CD14-positive monocyte (primary cell): Measurements from ENCODE around the gene BFSP2. TPM values are rescaled to one million over a fixed set of nuclear protein-coding genes. Genes with fewer than 3 reads are reported as not detected.

ENCODE experiments used
- DNase-seq, 3 donors: peaks; one replicate each; pipeline ENCODE4 v3.0.0-alpha.2; 2011 to 2022
- H2AFZ ChIP-seq: 2 replicates; pipeline ENCODE4 v1.6.0; 2012; ENCODE audit warnings: mild to moderate bottlenecking, low read depth, low read length, inconsistent platforms; ENCODE audit not compliant: insufficient read depth, poor library complexity, severe bottlenecking
- H3K27ac ChIP-seq, 2 donors: 1 replicate in 1 of 2; 2 replicates in 1 of 2; pipeline ENCODE4 v1.5.1; 2012 to 2013; ENCODE audit warnings: low read length in 2 of 2, control low read depth in 1 of 2, inconsistent platforms in 1 of 2, low read depth in 1 of 2, mild to moderate bottlenecking in 1 of 2
- H3K27me3 ChIP-seq, 2 donors: one replicate each; pipeline versions ENCODE4 v1.6.0 to v1.6.1; 2011 to 2013; ENCODE audit warnings: low read length in 2 of 2; ENCODE audit not compliant: control insufficient read depth in 2 of 2, insufficient read depth in 2 of 2
- H3K36me3 ChIP-seq, 2 donors: replicated peaks in 1 of 2; 1 replicate in 1 of 2; 2 replicates in 1 of 2; pipeline versions ENCODE4 v1.5.1 to v1.6.1; 2012 to 2013; ENCODE audit warnings: low read length in 2 of 2, control low read depth in 1 of 2, inconsistent platforms in 1 of 2, mild to moderate bottlenecking in 1 of 2; ENCODE audit not compliant: insufficient read depth in 2 of 2, control insufficient read depth in 1 of 2
- H3K4me1 ChIP-seq, 2 donors: 1 replicate in 1 of 2; 2 replicates in 1 of 2; pipeline versions ENCODE4 v1.5.1 to v1.6.1; 2012 to 2013; ENCODE audit warnings: low read length in 2 of 2, control low read depth in 1 of 2, inconsistent platforms in 1 of 2, mild to moderate bottlenecking in 1 of 2, moderate library complexity in 1 of 2; ENCODE audit not compliant: insufficient read depth in 2 of 2, control insufficient read depth in 1 of 2
- H3K4me2 ChIP-seq: replicated peaks from 2 replicates; pipeline ENCODE3; 2012; ENCODE audit warnings: low read length, moderate library complexity, mild to moderate bottlenecking; ENCODE audit not compliant: poor library complexity, severe bottlenecking; ENCODE audit errors: extremely low read depth
- H3K4me3 ChIP-seq, 3 experiments: fragments of 200-600 bp in 1 of 3; sonication (generic) in 1 of 3; replicated peaks in 1 of 3; 1 replicate in 2 of 3; 2 replicates in 1 of 3; pipeline ENCODE4 v1.5.1; 2011 to 2013; ENCODE audit warnings: low read length in 3 of 3, mild to moderate bottlenecking in 3 of 3, control low read depth in 2 of 3, low read depth in 2 of 3, inconsistent platforms in 1 of 3, moderate library complexity in 1 of 3
- H3K79me2 ChIP-seq: 2 replicates; pipeline ENCODE4 v1.6.0; 2012; ENCODE audit warnings: mild to moderate bottlenecking, control low read depth, inconsistent platforms, low read length, moderate library complexity; ENCODE audit not compliant: insufficient read depth
- H3K9ac ChIP-seq: 2 replicates; pipeline ENCODE4 v1.6.0; 2017; ENCODE audit warnings: low read length, mild to moderate bottlenecking; ENCODE audit not compliant: insufficient read depth, poor library complexity, severe bottlenecking
- H3K9me3 ChIP-seq, 2 donors: replicated peaks in 1 of 2; 1 replicate in 1 of 2; 2 replicates in 1 of 2; pipeline versions ENCODE4 v1.5.1 to v1.6.1; 2012 to 2013; ENCODE audit warnings: low read length in 2 of 2, control low read depth in 1 of 2; ENCODE audit not compliant: control insufficient read depth in 1 of 2, insufficient read depth in 1 of 2
- H4K20me1 ChIP-seq: 2 replicates; pipeline ENCODE4 v1.6.0; 2012; ENCODE audit warnings: mild to moderate bottlenecking, low read length, control low read depth, moderate library complexity; ENCODE audit not compliant: insufficient read depth
- H3K27ac Mint-ChIP-seq, 7 donors: one replicate each; pipeline ENCODE4 v1.8.0; 2020; ENCODE audit warnings: mild to moderate bottlenecking in 7 of 7, mixed read lengths in 7 of 7, moderate library complexity in 6 of 7, inconsistent platforms in 2 of 7
- H3K27me3 Mint-ChIP-seq, 3 donors: one replicate each; pipeline ENCODE4 v1.8.0; 2021 to 2022; ENCODE audit warnings: low read depth in 3 of 3, mild to moderate bottlenecking in 3 of 3, mixed read lengths in 3 of 3, moderate library complexity in 3 of 3, inconsistent platforms in 1 of 3
- H3K36me3 Mint-ChIP-seq, 2 donors: one replicate each; pipeline ENCODE4 v1.8.0; 2020; ENCODE audit warnings: mixed read lengths in 2 of 2, inconsistent platforms in 1 of 2, mild to moderate bottlenecking in 1 of 2
- H3K4me1 Mint-ChIP-seq: one replicate; pipeline ENCODE4 v1.8.0; 2020; ENCODE audit warnings: mild to moderate bottlenecking, mixed read lengths
- H3K4me3 Mint-ChIP-seq, 2 donors: one replicate each; pipeline ENCODE4 v1.8.0; 2020; ENCODE audit warnings: mild to moderate bottlenecking in 2 of 2, mixed read lengths in 2 of 2, moderate library complexity in 1 of 2
- H3K9me3 Mint-ChIP-seq, 7 donors: one replicate each; pipeline ENCODE4 v1.8.0; 2020 to 2022; ENCODE audit warnings: mixed read lengths in 7 of 7, mild to moderate bottlenecking in 6 of 7, moderate library complexity in 6 of 7, inconsistent platforms in 2 of 7
- CTCF ChIP-seq: fragments of 200-600 bp; IDR thresholded peaks from one replicate; pipeline ENCODE4 v1.8.0; 2022; ENCODE audit warnings: antibody characterized with exemption, mild to moderate bottlenecking
- WGBS: methylation state at CpG from one replicate; pipeline ENCODE4 v1.1.5; 2013; ENCODE audit warnings: missing lambda C conversion rate; ENCODE audit not compliant: insufficient coverage; 5-methylcytosine and 5-hydroxymethylcytosine counted together
- intact Hi-C, 2 donors: fragments of 100-400 bp; cut with micrococcal nuclease; formaldehyde crosslinking; loops; one replicate each; pipeline versions ENCODE4 v1.15.0 to v1.15.1; 2023
- polyA plus RNA-seq, 3 donors: library from polyadenylated mRNA; depleted of rRNA in 1 of 3; unstranded in 2 of 3; stranded (reverse) in 1 of 3; fragments of 300-500 nt in 2 of 3; fragments of >200 nt in 1 of 3; fragmentation: Illumina TruSeq in 2 of 3; gene quantifications; 1 replicate in 2 of 3; 2 replicates in 1 of 3; pipeline ENCODE4 v1.2.3, GENCODE V29; 2012 to 2021

The BFSP2 gene
- polyA plus RNA-seq, 3 donors = not detected

DNA sequence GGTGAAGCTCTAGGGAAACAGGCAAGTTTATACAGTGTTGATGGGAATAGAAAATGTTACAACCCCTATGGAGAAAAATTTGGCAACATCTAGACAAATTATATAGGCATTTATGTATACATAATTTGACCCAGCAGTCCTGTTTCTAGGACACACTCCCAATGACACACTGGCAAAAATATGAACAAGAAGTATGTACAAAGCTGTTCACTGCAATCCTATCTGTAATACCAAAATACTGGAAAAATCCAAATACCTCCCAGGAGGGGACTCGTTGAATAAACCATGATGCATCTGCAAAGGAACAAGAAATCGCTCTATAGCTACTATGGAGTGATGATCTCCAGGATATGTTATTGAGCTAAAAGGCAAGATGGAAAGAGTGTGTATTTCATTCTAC, 8.5 kb downstream of the BFSP2 start:
- TF ChIP-seq CTCF = no peak
- H3K27ac ChIP-seq = no peak overlapping the region
- no peak overlapping the region for H3K4me2 ChIP-seq
- H3K9ac ChIP-seq = no peak overlapping the region
- no peak overlapping the region for H3K4me3 Mint-ChIP-seq
- H3K36me3 ChIP-seq = no peaks in the 10 kb centered on the region
- H3K27me3 ChIP-seq = peaks cover 0 to 2% of the 10 kb centered on the region in 2 donors
- no peaks in the 10 kb centered on the region for H3K9me3 Mint-ChIP-seq
- no peak for DNase-seq
- no peak overlapping the region for H3K4me3 ChIP-seq
- no peak overlapping the region for H3K27ac Mint-ChIP-seq
- intact Hi-C loops = no loop called here
- H3K27me3 Mint-ChIP-seq = peaks cover 7 to 20% (median 14%) of the 10 kb centered on the region in 3 donors
- no peaks in the 10 kb centered on the region for H3K9me3 ChIP-seq
- no peaks in the 10 kb centered on the region for H3K79me2 ChIP-seq
- no CpG with 5 or more reads among the region's 2 CpGs for WGBS
- no peaks in the 10 kb centered on the region for H4K20me1 ChIP-seq
- H2AFZ ChIP-seq = no peak overlapping the region
- no peaks in the 10 kb centered on the region for H3K4me1 ChIP-seq
- no peaks in the 10 kb centered on the region for H3K36me3 Mint-ChIP-seq
- no peaks in the 10 kb centered on the region for H3K4me1 Mint-ChIP-seq

DNA sequence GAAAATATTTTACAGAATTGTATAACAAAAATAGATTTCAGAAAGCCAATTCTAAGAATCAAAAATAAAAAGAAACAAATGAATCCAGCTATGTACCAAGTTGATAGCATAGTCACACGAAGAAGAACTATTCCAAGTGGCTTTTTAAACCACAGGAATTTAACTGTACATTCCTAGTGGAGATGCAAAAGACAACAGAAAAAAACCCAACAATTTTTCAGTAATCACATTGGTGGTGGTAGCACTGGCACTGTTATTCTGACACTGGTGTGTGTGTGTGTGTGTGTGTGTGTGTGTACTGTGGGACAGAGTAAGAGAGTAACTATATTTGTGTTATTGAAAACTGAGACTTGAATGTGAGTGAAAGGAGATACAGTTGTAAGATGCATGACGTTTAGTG, 9.1 kb downstream of the BFSP2 start:
- no peak overlapping the region for H3K27ac Mint-ChIP-seq
- Histone ChIP-seq H3K4me3 (no peak overlapping the region), H2AFZ (no peak overlapping the region), H3K9ac (no peak overlapping the region), H3K4me2 (no peak overlapping the region), H3K4me1 (no peaks in the 10 kb centered on the region), H3K27ac (no peak overlapping the region), H3K27me3 (peaks cover 0 to 2% of the 10 kb centered on the region in 2 donors), H3K9me3 (no peaks in the 10 kb centered on the region), H3K79me2 (no peaks in the 10 kb centered on the region), H3K36me3 (no peaks in the 10 kb centered on the region), H4K20me1 (no peaks in the 10 kb centered on the region)
- TF ChIP-seq CTCF = no peak
- WGBS = no CpG with 5 or more reads among the region's 2 CpGs
- no peaks in the 10 kb centered on the region for H3K9me3 Mint-ChIP-seq
- no peak overlapping the region for H3K4me3 Mint-ChIP-seq
- H3K27me3 Mint-ChIP-seq = peaks cover 7 to 20% (median 14%) of the 10 kb centered on the region in 3 donors
- no peaks in the 10 kb centered on the region for H3K4me1 Mint-ChIP-seq
- no peaks in the 10 kb centered on the region for H3K36me3 Mint-ChIP-seq
- intact Hi-C loops = no loop called here
- no peak for DNase-seq
